ENCODE results near the gene DTWD2.

GRCh38 chr5:118906947-118907346, 81.4 kb downstream of the DTWD2 start:
- no peak for TF ChIP-seq POLR2A (IDR thresholded peaks at IDR 0.05)
- no peak for TF ChIP-seq EP300 (IDR thresholded peaks at IDR 0.05)

All from gastroesophageal sphincter (tissue), 2 donors.